Coronary artery (tissue), 2 donors: ENCODE results near the gene MAPKAP1.

Experiments
- DNase-seq: peaks from one replicate; pipeline ENCODE4 v3.0.0-alpha.2; 2017; ENCODE audit warnings: low spot score
- H3K27ac ChIP-seq, 2 donors: fragments of 200-600 bp; sonication (generic); one replicate each; pipeline ENCODE4 v1.5.1; 2016 to 2019
- H3K4me3 ChIP-seq: fragments of 200-600 bp; sonication (generic); 2 replicates; pipeline ENCODE4 v1.5.1; 2016; ENCODE audit warnings: mild to moderate bottlenecking, moderate library complexity
- TF ChIP-seq, protein P1 (sequence below): fragments of 200-600 bp; sonication (generic); IDR thresholded peaks from one replicate; pipeline ENCODE4 v1.5.1; 2019; ENCODE audit warnings: antibody characterized with exemption

MAPKAP1 gene

DNA sequence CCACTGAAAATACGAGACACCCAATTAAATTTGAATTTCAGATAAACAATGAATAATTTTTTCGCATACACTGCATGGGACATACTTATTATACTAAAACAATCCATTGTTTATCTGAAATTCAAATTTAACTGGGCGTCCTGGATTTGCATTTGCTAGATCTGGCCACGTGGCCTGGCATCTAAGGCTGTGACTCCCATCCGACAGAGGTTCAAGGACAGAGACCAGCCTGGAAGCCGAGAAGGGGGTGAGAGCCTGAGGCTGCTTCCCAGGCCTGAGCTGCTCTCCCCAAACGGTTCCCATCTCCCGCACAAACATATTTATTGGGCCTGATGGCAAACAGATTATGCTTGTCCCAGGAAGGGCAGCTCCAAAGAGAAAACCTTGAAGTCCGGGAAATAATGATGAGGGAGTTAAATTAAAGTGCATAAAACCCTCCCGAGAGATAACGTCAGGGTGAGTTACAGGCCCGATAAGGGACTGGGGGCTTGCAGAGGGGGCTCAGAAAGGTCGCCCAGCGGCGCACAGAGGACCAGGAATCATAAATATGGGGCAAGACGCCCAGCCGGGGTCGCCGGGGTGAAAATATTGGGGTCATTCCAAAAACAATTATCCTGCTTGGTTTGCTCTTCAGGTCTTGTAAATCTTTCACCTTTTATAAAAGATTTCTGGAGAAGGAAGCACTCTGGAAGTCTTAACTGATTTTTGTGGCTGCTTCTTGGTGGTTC is 281.7 kb downstream of the MAPKAP1 start:
- no peak for DNase-seq
- H3K27ac ChIP-seq: no peak overlapping the region

DNA sequence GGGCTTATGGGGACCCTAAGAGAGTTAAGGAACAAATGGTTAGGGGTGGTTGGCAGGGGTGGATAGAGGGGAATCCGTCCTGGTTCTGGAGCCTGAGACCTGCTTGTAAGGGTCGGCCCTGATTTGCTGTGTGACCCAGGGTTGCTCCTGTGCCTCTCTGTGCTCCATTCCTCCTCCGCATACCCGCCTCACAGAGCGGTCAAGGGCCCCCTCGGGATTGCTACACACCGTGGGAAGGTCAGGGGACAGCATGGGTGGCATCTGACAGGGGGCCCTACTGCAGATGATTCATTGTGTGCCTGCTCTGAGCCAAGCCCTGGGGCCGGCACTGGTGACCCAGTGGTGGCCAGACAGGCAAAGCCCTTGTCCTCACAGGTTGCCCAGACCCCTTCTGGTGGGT is 283.0 kb downstream of the MAPKAP1 start:
- TF ChIP-seq, protein P1, sequence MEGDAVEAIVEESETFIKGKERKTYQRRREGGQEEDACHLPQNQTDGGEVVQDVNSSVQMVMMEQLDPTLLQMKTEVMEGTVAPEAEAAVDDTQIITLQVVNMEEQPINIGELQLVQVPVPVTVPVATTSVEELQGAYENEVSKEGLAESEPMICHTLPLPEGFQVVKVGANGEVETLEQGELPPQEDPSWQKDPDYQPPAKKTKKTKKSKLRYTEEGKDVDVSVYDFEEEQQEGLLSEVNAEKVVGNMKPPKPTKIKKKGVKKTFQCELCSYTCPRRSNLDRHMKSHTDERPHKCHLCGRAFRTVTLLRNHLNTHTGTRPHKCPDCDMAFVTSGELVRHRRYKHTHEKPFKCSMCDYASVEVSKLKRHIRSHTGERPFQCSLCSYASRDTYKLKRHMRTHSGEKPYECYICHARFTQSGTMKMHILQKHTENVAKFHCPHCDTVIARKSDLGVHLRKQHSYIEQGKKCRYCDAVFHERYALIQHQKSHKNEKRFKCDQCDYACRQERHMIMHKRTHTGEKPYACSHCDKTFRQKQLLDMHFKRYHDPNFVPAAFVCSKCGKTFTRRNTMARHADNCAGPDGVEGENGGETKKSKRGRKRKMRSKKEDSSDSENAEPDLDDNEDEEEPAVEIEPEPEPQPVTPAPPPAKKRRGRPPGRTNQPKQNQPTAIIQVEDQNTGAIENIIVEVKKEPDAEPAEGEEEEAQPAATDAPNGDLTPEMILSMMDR: no peak
- DNase-seq: no peak
- H3K4me3 ChIP-seq: no peak overlapping the region
- H3K27ac ChIP-seq: no peak overlapping the region

More for the DNA sequence above, 281.7 kb downstream of the MAPKAP1 start:
- H3K4me3 ChIP-seq: no peak overlapping the region
- TF ChIP-seq, protein P1: no peak

DNA sequence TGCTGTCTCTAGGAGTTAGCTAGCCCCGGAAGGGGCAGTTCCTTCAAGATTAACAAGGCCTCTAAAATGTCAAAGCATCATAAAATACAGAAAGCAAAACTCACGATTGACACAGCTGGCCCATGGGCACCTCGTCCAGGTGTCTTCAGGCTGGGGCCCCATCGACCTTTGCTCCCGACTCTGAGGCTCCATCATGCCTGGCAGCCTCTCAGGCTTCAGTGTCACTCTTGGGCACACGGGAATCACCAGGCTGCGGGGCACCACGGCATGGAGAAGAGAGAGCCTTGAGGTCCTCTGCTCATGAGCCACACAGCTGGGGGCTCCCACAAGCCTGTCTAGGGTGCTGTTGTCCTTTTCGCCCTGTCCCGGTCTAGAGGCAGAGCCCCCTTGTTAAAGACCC is 284.2 kb downstream of the MAPKAP1 start:
- TF ChIP-seq, protein P1: no peak
- Histone ChIP-seq H3K4me3 (no peak overlapping the region), H3K27ac (no peak overlapping the region)
- no peak for DNase-seq

DNA sequence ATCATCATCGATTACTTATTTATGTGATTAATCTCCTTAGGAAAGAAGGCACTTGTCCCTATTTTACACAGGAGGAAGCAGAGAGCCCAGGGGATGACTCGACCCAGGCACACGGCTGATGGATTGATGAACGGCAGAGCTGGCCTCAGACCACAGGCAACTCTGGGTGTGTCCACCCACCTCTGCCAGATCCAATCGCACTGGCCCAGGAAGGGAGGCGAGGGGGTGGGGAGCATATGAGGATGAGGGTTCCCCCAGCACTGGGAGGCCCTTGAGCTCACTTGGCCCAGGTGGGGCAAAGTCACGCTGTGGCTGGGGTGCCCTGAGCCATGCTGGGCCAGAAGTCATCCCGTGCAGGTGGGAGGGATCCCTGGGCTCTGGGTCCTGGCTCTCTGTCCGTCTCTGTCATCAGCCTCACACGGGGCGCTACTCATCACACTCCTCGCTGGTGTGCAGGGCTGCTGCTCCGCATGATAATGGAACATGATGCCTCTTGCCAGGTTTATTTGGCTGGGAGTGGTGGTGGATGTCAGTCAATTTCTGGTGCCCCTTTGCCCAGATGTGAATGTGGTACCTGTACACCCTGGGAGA is 285.3 kb downstream of the MAPKAP1 start:
- DNase-seq: no peak
- no peak overlapping the region for H3K27ac ChIP-seq
- TF ChIP-seq, protein P1: no peak

DNA sequence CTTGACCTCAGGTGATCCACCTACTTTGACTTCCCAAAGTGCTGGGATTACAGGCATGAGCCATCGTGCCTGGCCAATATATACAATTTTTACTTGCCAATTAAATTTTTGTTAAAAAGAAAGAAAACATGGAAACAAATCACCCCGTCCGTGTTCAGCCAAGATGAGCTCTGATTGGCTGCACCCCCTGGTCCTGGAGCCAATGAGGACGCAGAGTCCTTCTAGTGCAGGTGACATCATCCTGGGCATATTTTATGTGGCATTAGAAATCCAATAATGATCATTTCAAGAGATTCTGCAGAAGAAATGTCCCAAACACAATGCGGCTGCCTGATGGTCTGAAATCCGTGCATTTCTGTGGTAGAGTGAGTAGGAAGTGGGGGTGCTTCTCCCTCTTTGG is 285.8 kb downstream of the MAPKAP1 start:
- no peak for DNase-seq
- TF ChIP-seq, protein P1: no peak
- no peak overlapping the region for H3K4me3 ChIP-seq
- no peak overlapping the region for H3K27ac ChIP-seq

More for the DNA sequence above, 285.3 kb downstream of the MAPKAP1 start:
- H3K4me3 ChIP-seq: no peak overlapping the region

DNA sequence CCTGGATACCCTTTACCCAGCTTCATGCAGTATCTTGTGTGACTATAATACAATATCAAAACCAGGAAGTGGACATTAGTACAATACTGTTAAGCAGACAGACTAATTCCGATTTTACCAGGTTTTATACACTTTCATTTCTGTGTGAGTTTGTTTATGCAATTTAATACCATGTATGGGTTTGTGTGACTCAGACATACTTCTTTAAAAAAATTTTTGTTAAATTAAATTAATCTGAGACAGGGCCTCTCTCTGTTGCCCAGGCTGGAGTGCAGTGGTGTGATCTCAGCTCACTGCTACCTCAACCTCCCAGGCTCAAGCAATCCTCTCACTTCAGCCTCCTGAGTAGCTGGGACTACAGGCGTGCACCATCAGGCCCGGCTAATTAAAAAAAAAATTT is 288.6 kb downstream of the MAPKAP1 start:
- TF ChIP-seq, protein P1: no peak
- DNase-seq: no peak
- Histone ChIP-seq H3K4me3 (no peak overlapping the region), H3K27ac (no peak overlapping the region)

DNA sequence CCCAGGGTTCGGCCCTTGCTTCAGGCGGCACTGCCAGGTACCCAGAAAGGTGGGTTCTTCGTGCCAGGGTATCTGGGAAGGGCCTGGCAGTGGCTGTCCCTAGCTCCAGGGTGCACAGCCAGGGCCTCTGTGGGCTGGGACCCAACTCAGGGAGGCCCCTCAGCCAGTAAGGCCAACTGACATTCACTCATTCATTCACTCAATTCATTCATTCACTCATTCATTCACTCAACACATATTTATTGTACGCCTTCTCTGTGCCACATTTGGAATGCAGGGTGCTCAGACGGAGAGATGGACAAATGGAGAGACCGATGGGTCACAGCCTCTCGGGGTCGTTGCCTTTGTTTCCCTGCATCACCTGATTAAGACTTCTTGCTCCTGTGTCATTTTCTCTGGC is 290.5 kb downstream of the MAPKAP1 start:
- TF ChIP-seq, protein P1: no peak
- no peak overlapping the region for H3K27ac ChIP-seq
- DNase-seq: no peak

More for the DNA sequence above, 290.5 kb downstream of the MAPKAP1 start:
- H3K4me3 ChIP-seq: no peak overlapping the region
